CMK (cell line): ENCODE measurements around the gene KLHL29.

Experiments
- DNase-seq: peaks from one replicate; pipeline ENCODE4 v3.0.0-alpha.2; 2010; ENCODE audit warnings: low read depth

Gene KLHL29

GRCh38 chr2:23493846-23494245 lies 108.9 kb downstream of the KLHL29 start:
- no peak for DNase-seq

- no peak for DNase-seq
Measured at GRCh38 chr2:23494286-23494685, 109.3 kb downstream of the KLHL29 start.

- no peak for DNase-seq
Measured at GRCh38 chr2:23495661-23496114, 110.7 kb downstream of the KLHL29 start.

- DNase-seq = no peak
Measured at GRCh38 chr2:23496456-23496855, 111.5 kb downstream of the KLHL29 start.

GRCh38 chr2:23497063-23497462 lies 112.1 kb downstream of the KLHL29 start:
- no peak for DNase-seq

- DNase-seq = no peak
Measured at GRCh38 chr2:23497536-23497935, 112.6 kb downstream of the KLHL29 start.

GRCh38 chr2:23498943-23499342 lies 114.0 kb downstream of the KLHL29 start:
- DNase-seq = no peak

- DNase-seq = no peak
Measured at GRCh38 chr2:23499439-23499838, 114.5 kb downstream of the KLHL29 start.

GRCh38 chr2:23500836-23501235 lies 115.9 kb downstream of the KLHL29 start:
- no peak for DNase-seq

- DNase-seq = no peak
Measured at GRCh38 chr2:23502096-23502495, 117.1 kb downstream of the KLHL29 start.

GRCh38 chr2:23503097-23503496 lies 118.1 kb downstream of the KLHL29 start:
- DNase-seq = no peak

GRCh38 chr2:23503682-23504081 lies 118.7 kb downstream of the KLHL29 start:
- DNase-seq = no peak

GRCh38 chr2:23504591-23504990 lies 119.6 kb downstream of the KLHL29 start:
- no peak for DNase-seq

- DNase-seq = no peak
Measured at GRCh38 chr2:23505218-23505983, 120.4 kb downstream of the KLHL29 start.

- no peak for DNase-seq
Measured at GRCh38 chr2:23505984-23506380, 121.0 kb downstream of the KLHL29 start.

GRCh38 chr2:23506531-23507266 lies 121.7 kb downstream of the KLHL29 start:
- no peak for DNase-seq

GRCh38 chr2:23507267-23508065 lies 122.5 kb downstream of the KLHL29 start:
- no peak for DNase-seq

- no peak for DNase-seq
Measured at GRCh38 chr2:23508066-23508390, 123.0 kb downstream of the KLHL29 start.

GRCh38 chr2:23509103-23509502 lies 124.1 kb downstream of the KLHL29 start:
- DNase-seq = no peak

- DNase-seq = no peak
Measured at GRCh38 chr2:23509596-23510292, 124.8 kb downstream of the KLHL29 start.

GRCh38 chr2:23510471-23510870 lies 125.5 kb downstream of the KLHL29 start:
- no peak for DNase-seq

GRCh38 chr2:23512778-23513177 lies 127.8 kb downstream of the KLHL29 start:
- DNase-seq = no peak
